ENCODE measurements around the gene TPT1.

TPT1 gene

GRCh38 chr13:45333251-45333976, 7.6 kb downstream of the TPT1 start:
- DNase-seq, result no peak

GRCh38 chr13:45332831-45333219, 8.2 kb downstream of the TPT1 start:
- DNase-seq, result no peak

GRCh38 chr13:45332036-45332830, 8.8 kb downstream of the TPT1 start:
- no peak for DNase-seq

- DNase-seq, result no peak
Observed at GRCh38 chr13:45331692-45332035, 9.3 kb downstream of the TPT1 start.

GRCh38 chr13:45331123-45331619, 9.8 kb downstream of the TPT1 start:
- no peak for DNase-seq

- DNase-seq, result no peak
Observed at GRCh38 chr13:45328661-45329111, 12.3 kb downstream of the TPT1 start.

GRCh38 chr13:45327253-45327955, 13.6 kb downstream of the TPT1 start:
- DNase-seq, result no peak

- no peak for DNase-seq
Observed at GRCh38 chr13:45325806-45326205, 15.2 kb downstream of the TPT1 start.

- no peak for DNase-seq
Observed at GRCh38 chr13:45320876-45321629, 19.9 kb downstream of the TPT1 start.

GRCh38 chr13:45316996-45317395, 24.0 kb downstream of the TPT1 start:
- no peak for DNase-seq

- no peak for DNase-seq
Observed at GRCh38 chr13:45316338-45316737, 24.6 kb downstream of the TPT1 start.

- no peak for DNase-seq
Observed at GRCh38 chr13:45315520-45316167, 25.3 kb downstream of the TPT1 start.

- DNase-seq, result no peak
Observed at GRCh38 chr13:45314822-45315221, 26.2 kb downstream of the TPT1 start.

GRCh38 chr13:45310341-45311131, 30.4 kb downstream of the TPT1 start:
- no peak for DNase-seq

GRCh38 chr13:45306966-45307365, 34.0 kb downstream of the TPT1 start:
- no peak for DNase-seq

GRCh38 chr13:45305079-45305478, 35.9 kb downstream of the TPT1 start:
- DNase-seq, result no peak

- DNase-seq, result no peak
Observed at GRCh38 chr13:45303866-45304265, 37.1 kb downstream of the TPT1 start.

- no peak for DNase-seq
Observed at GRCh38 chr13:45303026-45303425, 38.0 kb downstream of the TPT1 start.

GRCh38 chr13:45302507-45302906, 38.5 kb downstream of the TPT1 start:
- no peak for DNase-seq

GRCh38 chr13:45301263-45301662, 39.7 kb downstream of the TPT1 start:
- no peak for DNase-seq

- DNase-seq, result no peak
Observed at GRCh38 chr13:45300190-45300985, 40.6 kb downstream of the TPT1 start.
